RWPE1 (cell line): ENCODE results near the gene INF2.

ENCODE experiments used
- CTCF ChIA-PET: fragments of 350-600 bp; sonication (Branson Sonifier 250); formaldehyde crosslinking; extraction: SDS; loops from one replicate; lab custom pipeline; 2021; lab: Yijun Ruan, JAX
- POLR2A ChIA-PET: fragments of 400-600 bp; formaldehyde crosslinking; extraction: SDS; loops from one replicate; lab custom pipeline; 2020; ENCODE audit warnings: antibody characterized with exemption; ENCODE audit not compliant: low non-redundant PET; lab: Yijun Ruan, JAX
- DNase-seq: peaks from one replicate; pipeline ENCODE4 v3.0.0; 2012; ENCODE audit warnings: low spot score
- H3K27ac ChIP-seq: fragments of 450-650 bp; 2 replicates; pipeline ENCODE4 v1.5.1; 2017
- TF ChIP-seq, protein P1 (sequence below): fragments of 450-650 bp; conservative IDR thresholded peaks from 2 replicates; pipeline ENCODE4 v1.5.1; 2017; ENCODE audit warnings: low read depth, mild to moderate bottlenecking

Gene INF2

DNA sequence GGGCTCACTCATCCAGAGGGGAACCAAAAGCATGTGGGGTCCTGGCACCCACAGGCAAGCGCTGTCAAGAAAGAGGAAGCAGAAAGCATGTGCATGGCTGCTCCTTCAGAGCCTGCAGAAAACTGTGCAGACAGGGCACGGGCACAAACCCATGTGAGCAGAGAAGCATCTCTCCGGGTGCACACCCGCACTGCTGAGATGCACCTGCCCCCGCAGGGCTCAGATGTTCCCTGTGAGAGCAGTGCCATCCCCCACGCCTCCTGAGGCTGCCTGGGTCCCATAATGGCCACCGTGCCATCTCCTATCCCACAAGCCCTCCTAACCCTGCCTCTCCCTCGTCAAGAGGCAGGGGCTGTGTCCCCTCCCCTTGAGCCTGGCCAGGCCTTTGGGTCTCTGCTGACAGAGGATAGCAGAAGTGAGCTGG, 32.3 kb upstream of the INF2 start:
- TF ChIP-seq, protein P1, sequence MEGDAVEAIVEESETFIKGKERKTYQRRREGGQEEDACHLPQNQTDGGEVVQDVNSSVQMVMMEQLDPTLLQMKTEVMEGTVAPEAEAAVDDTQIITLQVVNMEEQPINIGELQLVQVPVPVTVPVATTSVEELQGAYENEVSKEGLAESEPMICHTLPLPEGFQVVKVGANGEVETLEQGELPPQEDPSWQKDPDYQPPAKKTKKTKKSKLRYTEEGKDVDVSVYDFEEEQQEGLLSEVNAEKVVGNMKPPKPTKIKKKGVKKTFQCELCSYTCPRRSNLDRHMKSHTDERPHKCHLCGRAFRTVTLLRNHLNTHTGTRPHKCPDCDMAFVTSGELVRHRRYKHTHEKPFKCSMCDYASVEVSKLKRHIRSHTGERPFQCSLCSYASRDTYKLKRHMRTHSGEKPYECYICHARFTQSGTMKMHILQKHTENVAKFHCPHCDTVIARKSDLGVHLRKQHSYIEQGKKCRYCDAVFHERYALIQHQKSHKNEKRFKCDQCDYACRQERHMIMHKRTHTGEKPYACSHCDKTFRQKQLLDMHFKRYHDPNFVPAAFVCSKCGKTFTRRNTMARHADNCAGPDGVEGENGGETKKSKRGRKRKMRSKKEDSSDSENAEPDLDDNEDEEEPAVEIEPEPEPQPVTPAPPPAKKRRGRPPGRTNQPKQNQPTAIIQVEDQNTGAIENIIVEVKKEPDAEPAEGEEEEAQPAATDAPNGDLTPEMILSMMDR, result no peak
- no peak for DNase-seq
- H3K27ac ChIP-seq, result no peak overlapping the region
- POLR2A ChIA-PET, result no interaction called here
- CTCF ChIA-PET, result interaction anchor here (0.7 to 1.2 kb wide), 2 partner anchors 52 to 1039 kb away, joined by 3 to 6 read pairs; no protein-coding TSS in a partner anchor

DNA sequence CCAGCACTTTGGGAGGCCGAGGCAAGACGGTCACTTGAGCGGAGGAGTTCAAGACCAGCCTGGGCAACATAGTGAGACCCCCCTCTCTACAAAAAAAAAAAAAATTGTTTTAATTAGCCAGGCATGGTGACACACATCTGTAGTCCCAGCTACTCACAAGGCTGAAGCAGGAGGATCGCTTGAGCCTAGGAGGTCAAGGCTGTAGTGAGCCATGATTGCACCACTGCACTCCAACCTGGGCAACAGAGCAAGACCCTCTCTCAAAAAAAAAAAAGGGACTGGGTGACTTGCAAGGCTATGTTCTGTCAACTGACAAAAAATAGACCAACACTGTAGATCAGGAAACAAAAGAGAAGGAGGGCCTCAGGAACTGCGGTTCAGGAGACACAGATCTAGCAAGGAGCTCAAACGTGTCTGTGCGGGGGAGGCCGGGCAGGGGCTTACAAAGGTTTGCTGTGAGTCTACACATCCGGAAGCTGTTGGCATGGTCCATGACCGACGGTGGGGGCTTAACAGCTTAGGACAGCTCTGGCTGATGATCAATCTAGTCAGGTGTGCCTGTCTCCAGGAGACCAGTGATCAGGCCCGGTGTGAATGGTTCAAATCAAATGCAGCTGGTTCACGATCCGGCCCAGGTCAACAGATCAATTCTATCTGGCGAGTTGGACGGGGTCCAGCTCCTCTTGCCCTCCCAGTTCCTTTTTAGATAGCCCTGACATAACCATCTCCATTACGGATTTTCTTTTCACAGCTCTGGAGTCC, 31.7 kb upstream of the INF2 start:
- ChIA-PET CTCF (interaction anchor here (0.6 to 1.2 kb wide), 4 partner anchors 18 to 1039 kb away, joined by 3 to 6 read pairs (median 4); no protein-coding TSS in a partner anchor), POLR2A (no interaction called here)
- no peak for DNase-seq

DNA sequence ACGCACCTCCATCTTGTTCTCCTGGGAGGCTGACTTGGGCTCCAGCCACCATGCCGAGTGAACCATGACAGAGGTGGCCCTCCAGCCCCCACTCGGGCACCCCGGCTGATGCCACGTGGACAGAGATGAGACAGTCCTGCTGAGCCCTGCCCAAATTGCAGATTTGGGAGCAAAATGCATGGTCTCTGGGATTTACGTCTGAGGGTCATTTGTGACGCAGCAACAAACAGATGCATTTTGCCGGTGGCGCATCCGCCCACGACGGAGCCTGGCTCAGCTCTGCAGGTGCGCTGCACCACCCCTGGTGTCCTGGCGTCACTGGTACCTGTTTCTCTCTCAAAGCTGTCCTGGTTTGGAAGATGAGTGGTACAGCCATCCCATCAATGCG, 31.1 kb upstream of the INF2 start:
- no peak overlapping the region for H3K27ac ChIP-seq
- TF ChIP-seq, protein P1, result no peak
- DNase-seq, result no peak
- ChIA-PET CTCF (interaction anchor here (0.8 kb wide), 1 partner anchor 18 kb away, joined by 4 read pairs; no protein-coding TSS in a partner anchor), POLR2A (no interaction called here)

More for the DNA sequence above, 31.7 kb upstream of the INF2 start:
- TF ChIP-seq, protein P1, result no peak
- H3K27ac ChIP-seq, result no peak overlapping the region

DNA sequence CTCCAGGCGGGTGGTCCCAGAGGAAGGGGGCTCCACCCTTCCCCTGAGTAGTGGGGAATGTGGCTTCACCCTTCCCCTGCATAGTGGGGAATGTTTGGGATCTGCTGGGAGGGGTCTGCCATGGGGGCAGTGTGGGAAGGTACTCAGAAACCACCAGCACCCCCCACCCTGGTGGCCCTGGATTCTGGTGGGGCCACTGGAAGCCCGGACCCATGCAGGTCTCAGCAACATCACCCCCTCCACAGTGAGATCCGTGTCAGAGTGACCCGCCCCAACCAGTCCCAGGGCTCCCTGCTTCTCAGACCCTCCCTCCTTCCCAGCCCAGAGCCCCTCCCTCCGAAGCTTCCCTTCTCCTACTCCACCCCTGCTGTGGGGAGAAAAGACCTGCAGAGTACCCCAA, 30.3 kb upstream of the INF2 start:
- TF ChIP-seq, protein P1, result no peak
- DNase-seq, result no peak
- H3K27ac ChIP-seq, result no peak overlapping the region
- ChIA-PET POLR2A (no interaction called here), CTCF (interaction anchor here (0.6 kb wide), 1 partner anchor 22 kb away, joined by 3 read pairs; no protein-coding TSS in a partner anchor)

- ChIA-PET CTCF (interaction anchor here (0.6 to 1.2 kb wide), 2 partner anchors 9 to 108 kb away, joined by 3 read pairs; no protein-coding TSS in a partner anchor), POLR2A (interaction anchor here (0.6 kb wide), 1 partner anchor 73 kb away, joined by 6 read pairs; no protein-coding TSS in a partner anchor)
- TF ChIP-seq, protein P1, result no peak
- DNase-seq, result no peak
- H3K27ac ChIP-seq, result no peak overlapping the region
Measured at GRCh38 chr14:104659764-104660523, 29.5 kb upstream of the INF2 start.

GRCh38 chr14:104660597-104660996, 28.8 kb upstream of the INF2 start:
- TF ChIP-seq, protein P1, result no peak
- DNase-seq, result no peak
- no peak overlapping the region for H3K27ac ChIP-seq
- CTCF ChIA-PET, result interaction anchor here (1.2 kb wide), 1 partner anchor 9 kb away, joined by 3 read pairs; no protein-coding TSS in a partner anchor
- POLR2A ChIA-PET, result no interaction called here
